Karpas-422 (cell line): ENCODE measurements around the gene CFAP99. TPM values are rescaled to one million over a fixed set of nuclear protein-coding genes. Genes with fewer than 3 reads are reported as not detected.

Source experiments
- DNase-seq: peaks from one replicate; pipeline ENCODE4 v3.0.0-alpha.2; 2015
- H2AFZ ChIP-seq: fragments of 200-600 bp; sonication (generic); 2 replicates; pipeline ENCODE4 v1.6.1; 2014; ENCODE audit warnings: antibody characterized with exemption, low read length, mixed read lengths
- H3K27ac ChIP-seq: fragments of 200-600 bp; sonication (generic); 2 replicates; pipeline ENCODE4 v1.5.1; 2014; ENCODE audit warnings: mild to moderate bottlenecking, low read length, moderate library complexity
- H3K27me3 ChIP-seq: fragments of 200-600 bp; sonication (generic); 2 replicates; pipeline ENCODE4 v1.6.1; 2014; ENCODE audit warnings: low read length, mixed read lengths
- H3K36me3 ChIP-seq: fragments of 200-600 bp; sonication (generic); 2 replicates; pipeline ENCODE4 v1.6.1; 2014; ENCODE audit warnings: low read length, mixed read lengths; ENCODE audit not compliant: insufficient read depth
- H3K4me1 ChIP-seq: fragments of 200-600 bp; sonication (generic); 2 replicates; pipeline ENCODE4 v1.6.1; 2014; ENCODE audit warnings: mild to moderate bottlenecking, low read length, mixed read lengths
- H3K4me2 ChIP-seq: fragments of 200-600 bp; sonication (generic); 2 replicates; pipeline ENCODE4 v1.6.1; 2014; ENCODE audit warnings: low read length, low read depth, mild to moderate bottlenecking; ENCODE audit not compliant: poor library complexity, severe bottlenecking
- H3K4me3 ChIP-seq: fragments of 200-600 bp; sonication (generic); 2 replicates; pipeline ENCODE4 v1.5.1; 2014; ENCODE audit warnings: mild to moderate bottlenecking, antibody characterized with exemption, low read length, mixed read lengths
- H3K79me2 ChIP-seq: fragments of 200-600 bp; sonication (generic); 2 replicates; pipeline ENCODE4 v1.6.1; 2014; ENCODE audit warnings: mild to moderate bottlenecking, low read length, mixed read lengths
- H3K9ac ChIP-seq: fragments of 200-600 bp; sonication (generic); 2 replicates; pipeline ENCODE4 v1.6.0; 2014; ENCODE audit warnings: low read length
- H3K9me2 ChIP-seq: fragments of 200-600 bp; sonication (generic), shearing (Covaris generic); replicated peaks from 2 replicates; pipeline ENCODE4 v1.6.0; 2014; ENCODE audit warnings: mild to moderate bottlenecking, low read length, moderate library complexity; ENCODE audit not compliant: insufficient read depth
- H3K9me3 ChIP-seq: fragments of 300-700, 200-600 bp; sonication (generic); 2 replicates; pipeline ENCODE4 v1.6.1; 2014; ENCODE audit warnings: low read length, mixed read lengths
- H4K20me1 ChIP-seq: fragments of 200-600 bp; sonication (generic); 2 replicates; pipeline ENCODE4 v1.6.1; 2014; ENCODE audit warnings: mild to moderate bottlenecking, antibody characterized with exemption, low read length, low read depth; ENCODE audit not compliant: insufficient read depth
- total RNA-seq: library from RNA; depleted of rRNA; stranded (reverse); fragments of >200 nt; shearing (Covaris generic); gene quantifications from 2 replicates; pipeline ENCODE4 v1.2.3, GENCODE V29; 2014; ENCODE audit warnings: low replicate concordance

Gene CFAP99
- total RNA-seq, 1 experiment from 2014 or later, result 0.67 TPM

- H3K9ac ChIP-seq, result no peak overlapping the region
Observed at GRCh38 chr4:2417226-2417764, 1.5 kb upstream of the CFAP99 start.

GRCh38 chr4:2417765-2418649 lies 748 bp upstream of the CFAP99 start, which contains the start of gene ZFYVE28:
TSS of gene ZFYVE28 (minus strand) at chr4:2418645. CDS start at chr4:2418323, 322 bp downstream.
- peaks cover 22% of the 10 kb centered on the region for H3K4me1 ChIP-seq

More at GRCh38 chr4:2417226-2417764, 1.5 kb upstream of the CFAP99 start:
- Histone ChIP-seq H3K4me2 (no peak overlapping the region), H3K27ac (no peak overlapping the region), H3K9me2 (no peaks in the 10 kb centered on the region), H3K4me1 (peaks cover 29% of the 10 kb centered on the region), H2AFZ (no peak overlapping the region), H3K79me2 (no peaks in the 10 kb centered on the region), H3K27me3 (no peaks in the 10 kb centered on the region), H3K36me3 (no peaks in the 10 kb centered on the region), H3K9me3 (no peaks in the 10 kb centered on the region), H3K4me3 (no peak overlapping the region), H4K20me1 (no peaks in the 10 kb centered on the region)
- DNase-seq, result no peak

DNA sequence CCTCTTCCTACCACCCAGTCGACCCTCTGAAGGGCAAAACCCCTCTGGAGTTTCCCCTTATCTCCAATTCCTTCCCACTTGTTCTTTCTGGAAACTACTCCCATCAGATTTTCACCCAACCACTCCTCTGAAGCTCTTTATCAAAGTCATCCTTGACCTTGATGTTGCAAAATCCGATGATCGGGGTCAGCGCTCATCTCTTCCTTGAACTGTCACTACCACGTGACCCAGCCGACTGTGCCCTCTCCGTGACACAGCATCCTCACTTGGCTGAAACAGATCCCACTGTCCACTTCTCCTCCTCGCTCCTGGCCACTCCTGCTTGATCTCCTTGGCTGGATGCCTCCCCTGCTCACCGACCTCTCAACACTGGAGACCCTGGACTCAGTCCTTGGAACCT lies 1.1 kb downstream of the CFAP99 start:
- Histone ChIP-seq H2AFZ (no peak overlapping the region), H3K4me1 (peaks cover 15% of the 10 kb centered on the region), H3K36me3 (no peaks in the 10 kb centered on the region), H3K4me3 (no peak overlapping the region), H3K27ac (no peak overlapping the region), H4K20me1 (no peaks in the 10 kb centered on the region; the same call in 1 of the 2 replicates), H3K9me2 (no peaks in the 10 kb centered on the region), H3K9ac (no peak overlapping the region), H3K9me3 (no peaks in the 10 kb centered on the region), H3K27me3 (no peaks in the 10 kb centered on the region), H3K79me2 (no peaks in the 10 kb centered on the region), H3K4me2 (no peak overlapping the region)
- DNase-seq, result no peak

More at GRCh38 chr4:2417765-2418649, 748 bp upstream of the CFAP99 start, which contains the start of gene ZFYVE28:
- H3K27me3 ChIP-seq, result no peaks in the 10 kb centered on the region
- no peaks in the 10 kb centered on the region; the same call in 1 of the 2 replicates for H4K20me1 ChIP-seq
- H3K9me3 ChIP-seq, result no peaks in the 10 kb centered on the region
- H3K9ac ChIP-seq, result peak within 1 kb of the TSS; percentile 48
- H3K27ac ChIP-seq, result no peak within 1 kb of the TSS
- no peak for DNase-seq
- H3K36me3 ChIP-seq, result no peaks in the 10 kb centered on the region
- H3K4me3 ChIP-seq, result peak within 1 kb of the TSS; percentile 69
- H3K4me2 ChIP-seq, result peak within 1 kb of the TSS; percentile 84
- no peaks in the 10 kb centered on the region for H3K79me2 ChIP-seq
- H2AFZ ChIP-seq, result peak within 1 kb of the TSS; percentile 26; the same call in 1 of the 2 replicates
- no peaks in the 10 kb centered on the region for H3K9me2 ChIP-seq

- no peaks in the 10 kb centered on the region for H3K9me3 ChIP-seq
- no peaks in the 10 kb centered on the region for H3K27me3 ChIP-seq
- no peak overlapping the region for H3K9ac ChIP-seq
- no peak overlapping the region for H2AFZ ChIP-seq
- no peak overlapping the region for H3K4me2 ChIP-seq
- no peaks in the 10 kb centered on the region for H3K9me2 ChIP-seq
- no peaks in the 10 kb centered on the region; the same call in 1 of the 2 replicates for H4K20me1 ChIP-seq
- no peaks in the 10 kb centered on the region for H3K36me3 ChIP-seq
- H3K27ac ChIP-seq, result no peak overlapping the region
- H3K4me1 ChIP-seq, result peaks cover 15% of the 10 kb centered on the region
- DNase-seq, result no peak
- H3K4me3 ChIP-seq, result no peak overlapping the region
- H3K79me2 ChIP-seq, result no peaks in the 10 kb centered on the region
Observed at GRCh38 chr4:2421928-2422327, 3.2 kb downstream of the CFAP99 start.

DNA sequence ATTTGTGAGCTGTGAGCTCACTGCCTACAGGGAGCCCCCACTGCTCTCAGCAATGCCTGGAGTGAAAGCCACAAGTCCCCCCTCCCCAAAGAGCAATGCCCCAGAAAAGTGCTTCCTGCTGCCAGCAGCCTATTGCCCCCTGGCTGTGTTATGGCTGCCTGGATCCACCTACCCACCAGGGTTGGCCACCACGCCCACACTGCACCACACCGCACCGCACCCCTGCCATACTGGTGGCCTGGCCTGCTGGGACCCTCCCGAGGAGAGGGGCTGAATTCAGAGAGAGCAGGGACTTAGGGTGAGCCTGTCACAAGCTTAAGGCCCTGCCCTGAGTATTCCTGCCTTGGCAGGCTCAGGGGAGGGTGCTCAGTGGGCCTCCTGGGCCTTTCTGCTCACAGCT lies 4.3 kb downstream of the CFAP99 start:
- Histone ChIP-seq H3K9me3 (no peaks in the 10 kb centered on the region), H3K27ac (no peak overlapping the region), H3K4me1 (peaks cover 15% of the 10 kb centered on the region), H3K79me2 (no peaks in the 10 kb centered on the region), H3K27me3 (no peaks in the 10 kb centered on the region), H4K20me1 (no peaks in the 10 kb centered on the region; the same call in 1 of the 2 replicates), H2AFZ (no peak overlapping the region), H3K36me3 (no peaks in the 10 kb centered on the region), H3K9me2 (no peaks in the 10 kb centered on the region), H3K9ac (no peak overlapping the region), H3K4me3 (no peak overlapping the region), H3K4me2 (no peak overlapping the region)
- no peak for DNase-seq

DNA sequence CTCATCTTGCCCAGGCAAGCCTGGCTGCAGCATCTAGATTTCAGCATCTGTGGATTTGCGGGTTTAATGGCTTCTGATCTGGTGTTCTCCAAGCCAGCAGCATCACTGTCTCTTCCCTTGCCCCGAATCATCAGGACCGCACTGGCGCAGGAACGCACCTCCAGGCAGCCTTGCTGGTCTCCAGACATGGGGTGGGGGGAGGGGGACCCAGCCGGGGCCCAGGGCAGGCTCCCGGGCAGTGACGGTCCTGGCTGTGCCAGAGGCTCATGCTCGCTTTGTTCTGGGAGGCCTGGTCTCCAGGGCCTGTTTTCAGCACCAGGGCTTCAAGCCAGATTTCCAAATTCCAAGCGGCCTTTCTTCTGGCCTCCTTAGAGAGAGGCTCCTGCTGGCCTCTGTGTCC lies 4.9 kb downstream of the CFAP99 start:
- no peaks in the 10 kb centered on the region for H3K9me2 ChIP-seq
- H3K4me3 ChIP-seq, result no peak overlapping the region
- no peak overlapping the region for H3K4me2 ChIP-seq
- no peak for DNase-seq
- H3K79me2 ChIP-seq, result no peaks in the 10 kb centered on the region
- no peaks in the 10 kb centered on the region; the same call in 1 of the 2 replicates for H4K20me1 ChIP-seq
- no peak overlapping the region for H3K27ac ChIP-seq
- no peaks in the 10 kb centered on the region for H3K36me3 ChIP-seq
- no peaks in the 10 kb centered on the region for H3K27me3 ChIP-seq
- no peak overlapping the region for H2AFZ ChIP-seq
- H3K9me3 ChIP-seq, result no peaks in the 10 kb centered on the region
- H3K9ac ChIP-seq, result no peak overlapping the region
- peaks cover 15% of the 10 kb centered on the region for H3K4me1 ChIP-seq

DNA sequence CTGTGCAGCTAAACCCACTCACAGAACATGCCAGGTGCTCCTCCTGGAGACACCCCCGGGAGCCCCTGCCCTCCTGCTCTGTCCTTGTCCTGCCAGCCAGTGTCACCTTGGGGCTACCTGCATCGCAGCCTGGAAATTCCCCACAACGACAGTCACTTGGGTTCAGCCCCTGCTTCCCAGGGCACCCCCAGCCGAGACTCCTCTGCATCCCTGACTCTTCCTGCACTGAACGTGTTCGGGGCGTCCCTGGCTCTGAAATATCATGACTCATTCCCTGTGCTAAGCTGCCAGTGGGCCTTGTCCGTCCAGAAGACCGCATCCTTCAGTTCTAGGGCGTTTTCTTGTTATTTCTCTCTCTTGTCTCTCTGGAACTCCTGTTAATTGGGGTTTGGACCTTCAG lies 5.8 kb downstream of the CFAP99 start:
- Histone ChIP-seq H2AFZ (no peak overlapping the region), H3K4me3 (no peak overlapping the region), H3K27ac (no peak overlapping the region), H4K20me1 (no peaks in the 10 kb centered on the region; the same call in 1 of the 2 replicates), H3K9me2 (no peaks in the 10 kb centered on the region), H3K9me3 (no peaks in the 10 kb centered on the region), H3K4me2 (no peak overlapping the region), H3K36me3 (no peaks in the 10 kb centered on the region), H3K9ac (no peak overlapping the region), H3K4me1 (peaks cover 6% of the 10 kb centered on the region), H3K79me2 (no peaks in the 10 kb centered on the region), H3K27me3 (no peaks in the 10 kb centered on the region)
- DNase-seq, result no peak

DNA sequence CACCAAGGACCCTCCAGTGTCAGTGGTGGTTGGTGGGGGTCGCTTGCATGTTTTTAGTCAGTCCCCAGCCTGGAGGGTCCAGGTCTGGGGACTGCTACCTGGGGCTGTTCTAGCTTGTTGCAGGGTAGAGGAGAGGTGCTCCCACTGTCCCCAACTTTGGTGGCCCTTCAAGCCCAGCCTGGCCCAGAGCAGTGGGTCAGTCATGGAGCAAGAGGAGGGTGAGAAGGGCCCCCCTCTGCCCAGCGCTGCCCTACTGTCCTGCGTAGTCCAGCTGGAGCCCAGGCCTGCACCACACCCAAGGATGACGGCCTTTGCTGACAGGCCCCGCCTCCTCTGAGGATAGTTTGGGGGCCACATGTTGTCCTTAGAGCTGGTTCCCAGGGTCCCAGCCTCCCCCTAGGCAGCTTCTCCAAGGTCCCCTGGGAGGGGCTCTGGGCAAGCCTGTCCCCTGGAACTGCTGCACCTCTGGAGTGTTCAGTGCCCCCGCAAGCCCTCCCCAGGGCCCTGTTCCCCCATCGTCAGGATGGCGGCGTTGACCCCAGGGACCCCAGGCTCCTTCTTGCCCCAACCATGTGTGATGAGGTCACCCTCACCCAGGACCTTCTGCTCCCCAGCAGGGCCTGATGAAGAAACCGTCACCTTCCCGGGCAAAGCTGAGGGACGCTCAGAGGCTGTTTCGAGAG lies 6.8 kb downstream of the CFAP99 start:
- Histone ChIP-seq H2AFZ (no peak overlapping the region), H3K27me3 (no peaks in the 10 kb centered on the region), H3K36me3 (no peaks in the 10 kb centered on the region), H3K27ac (no peak overlapping the region), H3K9me3 (no peaks in the 10 kb centered on the region), H3K4me1 (peaks cover 6% of the 10 kb centered on the region), H3K4me2 (no peak overlapping the region), H3K9me2 (no peaks in the 10 kb centered on the region), H3K79me2 (no peaks in the 10 kb centered on the region), H3K4me3 (no peak overlapping the region), H3K9ac (no peak overlapping the region), H4K20me1 (no peaks in the 10 kb centered on the region; the same call in 1 of the 2 replicates)
- DNase-seq, result no peak
